Left ventricle myocardium inferior (tissue), 1 donor: ENCODE data around the gene ATXN7L1. TPM values are rescaled to one million over a fixed set of nuclear protein-coding genes. Genes with fewer than 3 reads are reported as not detected.

ENCODE experiments used
- DNase-seq: peaks from one replicate; pipeline ENCODE4 v3.0.0-alpha.2; 2020
- H3K27ac ChIP-seq: fragments of 200-600 bp; replicated peaks from 2 replicates; pipeline ENCODE4 v1.8.0; 2021
- H3K27me3 ChIP-seq: fragments of 200-600 bp; 2 replicates; pipeline ENCODE4 v1.8.0; 2021; ENCODE audit warnings: low read depth
- H3K36me3 ChIP-seq: fragments of 200-600 bp; 2 replicates; pipeline ENCODE4 v1.8.0; 2021
- H3K4me1 ChIP-seq: fragments of 200-600 bp; 2 replicates; pipeline ENCODE4 v1.8.0; 2021
- H3K4me3 ChIP-seq: fragments of 200-600 bp; 2 replicates; pipeline ENCODE4 v1.8.0; 2021; ENCODE audit warnings: mild to moderate bottlenecking, moderate library complexity
- H3K9me3 ChIP-seq: fragments of 200-600 bp; replicated peaks from 2 replicates; pipeline ENCODE4 v1.8.0; 2021
- intact Hi-C: fragments of 100-400 bp; cut with micrococcal nuclease; formaldehyde crosslinking; loops from one replicate; pipeline ENCODE4 v1.11.0; 2022
- total RNA-seq: library from RNA; stranded (reverse); fragmentation: NEBNext Ultra II Directional; extraction: Animal tissue kit (Norgen Biotek cat#: 25700); gene quantifications from one replicate; pipeline ENCODE4 v1.2.1, GENCODE V29; 2021
- TF ChIP-seq, protein P1 (sequence below): fragments of 200-600 bp; IDR thresholded peaks from 2 replicates; pipeline ENCODE4 v1.8.0; 2021; ENCODE audit warnings: antibody characterized with exemption, mild to moderate bottlenecking, borderline replicate concordance
- donor health status: DM: no; HTN: yes; CAD: no; lungs with severe emphysema.

Gene ATXN7L1
- total RNA-seq, 1 donor from 2014 or later = 6.2 TPM

DNA sequence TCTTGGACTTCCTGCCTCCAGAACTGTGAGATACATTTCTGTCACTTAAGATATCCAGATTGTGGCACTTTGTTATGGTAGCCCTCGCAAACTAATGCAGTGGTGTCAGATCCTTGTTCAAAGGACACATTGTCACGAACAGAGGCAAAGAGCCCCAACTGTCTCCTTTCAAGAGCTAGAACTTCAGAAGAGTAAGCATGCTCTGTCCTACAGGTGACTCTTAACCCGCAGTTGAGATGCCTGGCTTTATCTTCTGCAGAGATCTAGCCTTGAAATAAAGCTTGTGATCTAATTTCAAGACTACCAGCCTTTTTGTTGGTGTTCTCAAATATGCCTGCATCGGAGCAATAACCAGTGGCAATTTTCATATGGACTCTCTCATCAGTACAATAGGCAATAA lies 134.4 kb downstream of the ATXN7L1 start:
- Histone ChIP-seq H3K36me3 (no peaks in the 10 kb centered on the region), H3K4me3 (no peak overlapping the region), H3K27me3 (no peaks in the 10 kb centered on the region), H3K27ac (no peak overlapping the region), H3K9me3 (no peaks in the 10 kb centered on the region), H3K4me1 (no peaks in the 10 kb centered on the region)
- TF ChIP-seq, protein P1, sequence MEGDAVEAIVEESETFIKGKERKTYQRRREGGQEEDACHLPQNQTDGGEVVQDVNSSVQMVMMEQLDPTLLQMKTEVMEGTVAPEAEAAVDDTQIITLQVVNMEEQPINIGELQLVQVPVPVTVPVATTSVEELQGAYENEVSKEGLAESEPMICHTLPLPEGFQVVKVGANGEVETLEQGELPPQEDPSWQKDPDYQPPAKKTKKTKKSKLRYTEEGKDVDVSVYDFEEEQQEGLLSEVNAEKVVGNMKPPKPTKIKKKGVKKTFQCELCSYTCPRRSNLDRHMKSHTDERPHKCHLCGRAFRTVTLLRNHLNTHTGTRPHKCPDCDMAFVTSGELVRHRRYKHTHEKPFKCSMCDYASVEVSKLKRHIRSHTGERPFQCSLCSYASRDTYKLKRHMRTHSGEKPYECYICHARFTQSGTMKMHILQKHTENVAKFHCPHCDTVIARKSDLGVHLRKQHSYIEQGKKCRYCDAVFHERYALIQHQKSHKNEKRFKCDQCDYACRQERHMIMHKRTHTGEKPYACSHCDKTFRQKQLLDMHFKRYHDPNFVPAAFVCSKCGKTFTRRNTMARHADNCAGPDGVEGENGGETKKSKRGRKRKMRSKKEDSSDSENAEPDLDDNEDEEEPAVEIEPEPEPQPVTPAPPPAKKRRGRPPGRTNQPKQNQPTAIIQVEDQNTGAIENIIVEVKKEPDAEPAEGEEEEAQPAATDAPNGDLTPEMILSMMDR = no peak
- intact Hi-C loops = no loop called here
- DNase-seq = no peak

DNA sequence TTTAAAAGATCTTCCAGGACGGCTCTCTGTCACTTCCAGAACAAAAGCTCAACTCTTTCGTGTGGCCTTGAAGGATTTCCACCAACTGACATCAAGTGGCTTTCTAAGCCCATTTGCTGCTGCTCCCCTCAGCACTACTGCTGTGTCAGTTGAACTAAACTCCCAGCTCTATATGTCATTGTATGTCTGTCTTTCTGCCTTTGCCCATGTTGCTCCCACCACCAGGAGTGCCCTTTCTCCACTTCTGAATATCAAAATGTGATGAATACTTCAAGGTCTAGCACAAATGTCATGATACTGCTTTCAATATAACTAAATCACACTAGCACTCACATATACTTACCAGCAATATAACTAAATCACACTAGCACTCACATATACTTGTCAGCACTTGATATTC lies 138.3 kb downstream of the ATXN7L1 start:
- no peaks in the 10 kb centered on the region for H3K36me3 ChIP-seq
- DNase-seq = no peak
- H3K9me3 ChIP-seq = no peaks in the 10 kb centered on the region
- no peak overlapping the region for H3K27ac ChIP-seq
- no peak overlapping the region for H3K4me3 ChIP-seq
- intact Hi-C loops = no loop called here
- H3K27me3 ChIP-seq = no peaks in the 10 kb centered on the region
- H3K4me1 ChIP-seq = no peaks in the 10 kb centered on the region
- TF ChIP-seq, protein P1 = no peak

DNA sequence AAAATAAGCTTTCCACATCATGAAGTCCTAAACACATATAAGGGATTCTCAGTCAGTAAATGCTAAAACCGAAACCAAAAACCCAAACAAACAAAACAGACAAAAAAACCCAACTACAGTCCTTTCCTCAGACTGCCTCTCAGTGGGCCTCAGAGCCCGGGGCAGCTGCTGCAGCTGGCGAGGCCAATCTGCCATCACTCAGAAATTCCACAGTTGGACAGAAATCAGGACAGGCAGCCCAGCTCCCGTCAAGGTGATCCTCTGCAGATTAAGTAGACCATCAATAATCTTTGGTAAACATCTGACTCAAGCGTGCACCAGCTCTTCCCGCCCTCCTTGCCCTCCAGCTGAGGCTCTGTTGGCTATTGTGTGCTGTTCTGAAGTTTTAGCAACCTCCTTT lies 142.2 kb downstream of the ATXN7L1 start:
- TF ChIP-seq, protein P1 = no peak
- Histone ChIP-seq H3K9me3 (no peaks in the 10 kb centered on the region), H3K27me3 (no peaks in the 10 kb centered on the region), H3K27ac (no peak overlapping the region), H3K36me3 (no peaks in the 10 kb centered on the region), H3K4me1 (no peaks in the 10 kb centered on the region), H3K4me3 (no peak overlapping the region)
- intact Hi-C loops = no loop called here
- DNase-seq = no peak

DNA sequence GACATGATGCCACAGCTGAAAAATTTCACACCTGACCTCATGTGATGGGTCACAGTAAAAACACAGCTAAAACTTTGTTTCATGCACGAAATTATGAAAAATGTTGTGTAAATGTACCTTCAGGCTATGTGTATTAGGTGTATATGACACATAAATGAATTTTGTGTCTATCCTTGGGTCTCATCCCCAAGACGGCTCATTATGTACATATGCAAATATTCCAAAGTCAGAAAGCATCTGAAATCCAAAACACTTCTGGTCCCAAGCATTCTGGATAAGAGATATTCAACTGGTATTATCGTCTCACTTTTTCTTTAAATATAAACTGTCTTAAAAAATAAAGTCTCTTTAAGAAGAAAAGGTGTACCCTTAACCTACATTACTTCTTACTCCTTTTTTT lies 145.4 kb downstream of the ATXN7L1 start:
- intact Hi-C loops = no loop called here

DNA sequence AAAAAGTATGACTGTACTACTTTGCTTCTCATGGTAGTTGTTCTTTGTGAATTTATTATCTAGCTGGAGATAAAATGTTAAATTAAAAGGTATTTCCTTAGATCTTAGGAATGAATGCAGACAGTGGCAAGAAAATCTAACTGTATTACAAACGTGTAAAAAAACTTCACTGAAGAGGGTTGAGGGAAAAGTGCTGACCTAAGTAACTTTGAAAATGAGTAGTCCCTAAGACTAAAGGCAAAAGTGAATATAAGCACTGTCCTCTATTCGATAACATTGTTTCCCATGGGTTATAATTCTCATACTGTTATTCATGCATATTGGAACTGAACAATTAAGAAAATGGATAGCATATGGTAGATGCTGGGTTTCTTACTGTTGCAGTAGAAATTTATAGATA lies 148.4 kb downstream of the ATXN7L1 start:
- intact Hi-C loops = no loop called here
- TF ChIP-seq, protein P1 = no peak
- Histone ChIP-seq H3K27ac (no peak overlapping the region), H3K4me3 (no peak overlapping the region), H3K9me3 (no peaks in the 10 kb centered on the region), H3K27me3 (no peaks in the 10 kb centered on the region), H3K4me1 (no peaks in the 10 kb centered on the region), H3K36me3 (no peaks in the 10 kb centered on the region)
- DNase-seq = no peak

More for the DNA sequence above, 145.4 kb downstream of the ATXN7L1 start:
- H3K9me3 ChIP-seq = no peaks in the 10 kb centered on the region
- no peaks in the 10 kb centered on the region for H3K27me3 ChIP-seq
- DNase-seq = no peak
- TF ChIP-seq, protein P1 = no peak
- no peaks in the 10 kb centered on the region for H3K36me3 ChIP-seq
- no peaks in the 10 kb centered on the region for H3K4me1 ChIP-seq
- no peak overlapping the region for H3K4me3 ChIP-seq
- H3K27ac ChIP-seq = no peak overlapping the region

DNA sequence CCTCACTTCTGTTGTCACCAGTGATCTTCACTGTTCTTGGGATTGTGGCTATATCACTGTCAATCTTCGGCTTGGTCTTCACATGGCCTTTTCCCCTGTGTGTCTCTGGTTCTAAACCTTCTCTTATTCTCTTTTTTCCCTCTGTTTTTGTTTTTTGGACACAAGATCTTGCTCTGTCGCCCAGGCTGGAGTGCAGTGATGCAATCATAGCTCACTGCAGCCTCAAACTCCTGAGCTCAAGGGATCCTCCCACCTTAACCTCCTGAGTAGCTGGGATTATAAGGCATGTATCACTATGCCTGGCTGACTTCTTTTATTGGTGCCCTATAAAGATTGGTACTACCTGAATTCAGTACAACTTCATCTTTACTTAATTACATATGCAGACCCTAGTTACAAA lies 151.7 kb downstream of the ATXN7L1 start:
- intact Hi-C loops = no loop called here
- Histone ChIP-seq H3K4me3 (no peak overlapping the region), H3K4me1 (peaks cover 5% of the 10 kb centered on the region), H3K9me3 (no peaks in the 10 kb centered on the region), H3K36me3 (no peaks in the 10 kb centered on the region), H3K27ac (no peak overlapping the region), H3K27me3 (no peaks in the 10 kb centered on the region)
- TF ChIP-seq, protein P1 = no peak
- DNase-seq = no peak
